GM12872 (cell line): ENCODE results near the gene TTC33.

Experiments used
- TF ChIP-seq, protein P1 (sequence below): IDR thresholded peaks from 3 replicates; pipeline ENCODE4 v1.5.1; 2011; ENCODE audit warnings: low read depth, mild to moderate bottlenecking, low read length, moderate library complexity; ENCODE audit not compliant: insufficient read depth

Gene TTC33

DNA sequence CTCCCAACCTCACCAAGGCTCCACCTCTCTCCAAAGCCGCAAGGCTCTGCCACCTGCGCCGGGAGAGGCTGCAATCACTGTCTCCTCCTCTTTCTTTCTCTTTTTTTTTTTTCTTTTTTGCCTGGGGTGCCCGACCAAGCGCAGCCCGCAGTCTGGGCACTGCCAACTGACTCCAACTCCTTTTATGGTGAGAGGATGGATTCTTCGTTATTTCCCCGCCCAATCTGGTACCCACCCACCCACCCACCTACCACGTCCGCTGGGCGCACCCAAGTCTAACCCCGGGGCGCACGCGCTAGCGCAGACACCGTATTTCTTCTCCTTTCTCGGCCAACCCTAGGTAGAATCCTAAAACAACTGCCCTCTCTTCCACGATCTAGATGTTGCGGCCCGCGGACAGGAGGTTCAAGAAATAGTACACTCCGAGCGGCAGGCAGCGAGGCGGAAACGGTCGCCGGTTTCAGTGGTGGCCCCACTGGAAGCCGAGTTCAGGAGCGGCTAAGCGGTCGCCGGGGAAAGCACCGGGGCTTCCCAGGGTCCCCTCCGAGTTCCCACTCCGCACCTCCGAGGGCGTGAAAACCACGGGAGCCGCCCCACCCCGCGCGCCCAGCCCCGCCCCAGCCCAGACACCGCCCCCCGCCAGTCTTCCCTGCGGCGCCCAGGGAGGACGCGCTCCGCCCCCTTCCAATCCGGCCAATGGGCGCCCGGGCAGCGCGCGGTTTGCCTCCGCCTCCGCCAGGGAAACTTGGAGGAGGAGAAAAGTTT lies 76.4 kb downstream of the TTC33 start:
- TF ChIP-seq, protein P1, sequence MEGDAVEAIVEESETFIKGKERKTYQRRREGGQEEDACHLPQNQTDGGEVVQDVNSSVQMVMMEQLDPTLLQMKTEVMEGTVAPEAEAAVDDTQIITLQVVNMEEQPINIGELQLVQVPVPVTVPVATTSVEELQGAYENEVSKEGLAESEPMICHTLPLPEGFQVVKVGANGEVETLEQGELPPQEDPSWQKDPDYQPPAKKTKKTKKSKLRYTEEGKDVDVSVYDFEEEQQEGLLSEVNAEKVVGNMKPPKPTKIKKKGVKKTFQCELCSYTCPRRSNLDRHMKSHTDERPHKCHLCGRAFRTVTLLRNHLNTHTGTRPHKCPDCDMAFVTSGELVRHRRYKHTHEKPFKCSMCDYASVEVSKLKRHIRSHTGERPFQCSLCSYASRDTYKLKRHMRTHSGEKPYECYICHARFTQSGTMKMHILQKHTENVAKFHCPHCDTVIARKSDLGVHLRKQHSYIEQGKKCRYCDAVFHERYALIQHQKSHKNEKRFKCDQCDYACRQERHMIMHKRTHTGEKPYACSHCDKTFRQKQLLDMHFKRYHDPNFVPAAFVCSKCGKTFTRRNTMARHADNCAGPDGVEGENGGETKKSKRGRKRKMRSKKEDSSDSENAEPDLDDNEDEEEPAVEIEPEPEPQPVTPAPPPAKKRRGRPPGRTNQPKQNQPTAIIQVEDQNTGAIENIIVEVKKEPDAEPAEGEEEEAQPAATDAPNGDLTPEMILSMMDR, result no peak

DNA sequence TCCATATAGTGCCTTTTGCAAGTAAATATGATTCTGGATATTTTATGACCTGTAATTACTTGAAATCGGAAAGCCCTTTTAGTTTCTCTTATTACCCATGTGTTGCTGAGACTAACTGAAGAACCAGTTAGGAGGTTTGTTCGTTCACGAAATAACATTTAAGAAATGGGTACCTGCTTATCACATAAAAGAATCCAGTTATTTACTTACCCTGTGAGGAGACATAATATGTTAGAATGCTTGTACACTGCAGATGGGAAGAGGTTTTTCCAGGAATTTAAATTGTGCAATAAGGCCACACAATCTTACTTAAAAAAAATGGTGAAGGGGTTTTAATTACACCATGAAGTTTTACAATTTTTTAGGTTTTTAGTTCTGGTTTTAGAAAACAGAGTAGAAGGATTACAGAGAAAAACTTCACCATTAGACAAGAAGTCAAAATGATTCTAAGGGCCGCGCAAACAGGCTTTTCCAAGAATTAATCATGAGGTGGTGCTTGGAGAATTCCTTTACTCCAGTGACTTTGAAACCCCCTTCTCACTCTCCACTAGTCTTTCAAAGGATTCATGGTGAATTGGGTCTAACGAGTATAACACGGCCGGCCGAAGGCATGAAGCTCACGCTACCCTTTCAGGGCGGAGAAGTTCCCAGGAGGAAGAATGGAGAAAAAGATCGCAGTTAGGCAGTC lies 77.2 kb downstream of the TTC33 start:
- TF ChIP-seq, protein P1, result no peak

DNA sequence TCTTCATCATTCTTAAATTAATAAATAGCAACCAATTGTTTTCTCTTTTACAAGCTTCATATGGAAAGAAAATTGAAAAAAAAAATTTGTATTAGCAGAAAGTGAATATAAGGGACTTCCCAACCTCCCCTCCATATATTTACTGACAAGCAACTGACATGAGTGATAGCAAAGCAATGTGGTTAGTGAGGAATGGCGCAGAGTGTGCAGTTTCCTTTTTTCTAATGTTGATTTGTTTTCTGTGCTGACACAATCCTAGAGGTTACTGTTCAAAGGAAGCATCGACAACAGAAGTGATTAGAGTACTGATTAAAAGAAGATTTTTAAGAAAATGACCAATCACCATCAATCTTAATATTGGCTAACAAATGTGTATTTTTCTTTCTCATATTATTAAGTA lies 77.7 kb downstream of the TTC33 start:
- TF ChIP-seq, protein P1, result no peak

DNA sequence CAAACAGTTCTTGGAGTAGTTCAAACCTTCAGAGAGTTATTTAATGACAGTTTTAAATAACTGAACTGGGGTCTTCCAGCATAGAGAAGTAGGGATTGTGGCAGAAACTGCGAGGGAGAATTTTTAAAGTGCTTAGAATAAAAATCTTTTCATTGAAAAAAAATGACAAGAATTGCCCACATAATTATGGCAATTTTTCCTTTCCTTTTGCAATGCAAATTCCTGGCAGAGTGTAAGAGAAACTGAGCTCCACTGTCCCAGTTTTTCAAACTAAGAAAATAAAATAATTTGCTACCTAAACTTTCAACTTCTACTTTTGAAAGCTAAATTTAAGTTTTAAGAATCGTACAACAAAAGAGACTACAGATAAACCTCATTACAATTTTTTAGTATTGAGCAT lies 78.3 kb downstream of the TTC33 start:
- TF ChIP-seq, protein P1, result no peak

DNA sequence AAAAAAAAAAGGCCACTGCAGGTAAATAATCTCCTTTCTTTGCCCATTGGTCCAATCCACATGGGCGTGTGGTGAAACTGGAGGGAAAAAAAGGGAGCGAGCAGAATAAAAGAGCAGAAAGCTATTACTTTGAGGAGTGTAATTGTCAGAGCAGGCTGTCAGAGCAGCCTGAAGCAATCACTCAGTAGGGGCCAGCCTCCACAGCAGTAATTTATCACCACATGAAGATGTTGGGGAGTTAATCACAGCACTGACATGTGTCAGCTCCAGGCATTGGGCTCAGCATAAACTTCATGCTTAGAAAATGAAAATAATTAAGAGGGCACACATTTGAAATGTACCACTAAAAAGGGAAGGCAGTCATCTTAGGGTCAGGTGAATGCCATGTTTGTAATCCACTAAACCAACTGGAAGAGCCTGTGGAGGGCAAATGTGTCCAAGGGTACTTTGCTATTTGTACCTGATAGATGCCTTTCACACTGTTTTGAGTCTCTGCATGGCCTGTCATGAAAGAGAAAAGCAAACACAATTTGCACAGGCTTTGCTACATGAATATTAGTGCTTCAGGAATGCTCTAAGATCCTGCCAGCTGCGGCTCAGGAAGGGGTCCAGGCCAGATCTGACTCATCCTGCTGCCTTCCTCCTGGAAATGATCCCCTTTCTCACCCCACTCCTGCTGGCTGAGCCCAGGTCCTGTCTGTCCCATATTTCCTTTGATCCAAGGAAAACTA lies 79.0 kb downstream of the TTC33 start:
- TF ChIP-seq, protein P1, result no peak

DNA sequence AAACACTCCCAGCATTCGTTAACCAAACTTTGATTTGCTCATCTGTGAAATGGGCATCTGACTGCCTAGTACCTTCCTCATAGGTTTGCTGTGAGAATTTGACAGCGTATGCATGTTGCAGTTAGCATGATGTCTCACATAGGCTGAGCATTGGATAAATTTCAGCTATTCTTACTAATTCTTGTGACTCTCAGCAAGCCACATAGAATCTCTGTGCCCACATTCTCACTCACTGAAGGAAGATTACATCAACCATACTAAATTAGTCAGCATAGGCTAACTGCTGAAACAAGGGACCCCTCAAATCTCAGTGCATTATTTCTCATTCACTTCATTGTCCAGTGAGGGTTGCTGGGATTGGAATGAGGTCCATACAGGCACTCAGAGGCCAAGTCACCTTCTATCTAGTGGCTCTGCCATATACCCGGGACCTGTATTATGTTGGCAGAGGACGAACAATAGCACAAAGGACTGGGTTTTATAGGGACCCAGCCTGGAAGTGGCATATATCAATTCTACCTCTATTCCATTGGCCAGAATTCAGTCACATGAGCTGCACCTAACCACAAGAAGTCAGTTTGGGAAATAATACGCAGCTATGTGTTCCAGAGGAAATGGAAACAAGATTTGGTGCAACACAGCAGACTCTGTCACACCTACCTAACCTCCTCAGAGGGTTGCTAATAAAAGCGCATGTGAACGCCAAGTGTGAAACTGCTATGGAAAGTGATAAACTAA lies 80.2 kb downstream of the TTC33 start:
- TF ChIP-seq, protein P1, result no peak
